Measurements from ENCODE around the gene PCDH8.

- no peak for TF ChIP-seq MAX (IDR thresholded peaks at IDR 0.05; ENCODE audit: low read depth)
- TF ChIP-seq CTCF (IDR thresholded peaks at IDR 0.05): no peak
- TF ChIP-seq RFX5 (IDR thresholded peaks at IDR 0.05; ENCODE audit: low read length): no peak
- TF ChIP-seq RAD21 (IDR thresholded peaks at IDR 0.05; ENCODE audit: low read length): no peak
- TF ChIP-seq POLR2AphosphoS5 (IDR thresholded peaks at IDR 0.05; ENCODE audit: low read depth, low read length): no peak
- no peak for TF ChIP-seq TAF1 (IDR thresholded peaks at IDR 0.05; ENCODE audit: borderline replicate concordance, low read depth, low read length)
- TF ChIP-seq EP300 (IDR thresholded peaks at IDR 0.05; ENCODE audit: borderline replicate concordance in 1 of 2, low read depth in 1 of 2, low read length in 1 of 2): no peak
- TF ChIP-seq SMC3 (IDR thresholded peaks at IDR 0.05; ENCODE audit: low read depth, low read length): no peak
- TF ChIP-seq USF2 (IDR thresholded peaks at IDR 0.05; ENCODE audit: borderline replicate concordance, low read depth, low read length): no peak
- TF ChIP-seq USF1 (IDR thresholded peaks at IDR 0.05; ENCODE audit: borderline replicate concordance, low read depth): no peak
- no peak for TF ChIP-seq REST (IDR thresholded peaks at IDR 0.05; ENCODE audit: low read depth, low read length)
- TF ChIP-seq FOXM1 (IDR thresholded peaks at IDR 0.05; ENCODE audit: low read depth): no peak
- no peak for TF ChIP-seq MEF2A (IDR thresholded peaks at IDR 0.05; ENCODE audit: borderline replicate concordance, low read depth)
- TF ChIP-seq JUND (IDR thresholded peaks at IDR 0.05): no peak
These were observed 31.7 kb upstream of the PCDH8 start for GRCh38 chr13:52879950-52880741.

Measured in SK-N-SH (cell line).